NCI-H2081 treated with DMSO at 0.1 percent for 48 hours (cell line): Measurements from ENCODE around the gene CCR8.
"Not testable (repeated sequence)": the region's sequence is repeated elsewhere in the genome, so short reads cannot be mapped to it uniquely, and the experiment has no call there.

Experiments used
- DNase-seq: peaks from one replicate; lab custom pipeline; 2025; lab: John Stamatoyannopoulos, UW

CCR8 gene

DNA sequence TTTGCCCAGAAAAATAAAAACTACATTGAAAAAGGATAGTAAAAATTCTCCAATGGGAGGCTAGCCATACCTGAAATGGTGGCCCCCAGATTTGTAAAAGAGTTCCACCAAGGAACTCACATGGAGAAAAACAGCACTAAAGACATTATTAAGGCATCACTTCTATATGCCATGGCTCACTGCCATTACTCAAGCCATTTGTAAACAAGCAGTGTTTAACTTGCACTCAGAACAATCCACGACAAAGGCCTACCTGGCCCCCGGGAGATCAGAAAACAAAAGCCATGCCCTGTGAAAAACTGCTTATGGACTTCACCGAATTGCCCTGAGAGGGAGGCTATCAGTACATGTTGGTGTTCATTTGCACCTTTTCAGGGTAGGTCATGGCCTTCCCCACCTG is 19.6 kb downstream of the CCR8 start:
- no peak for DNase-seq

DNA sequence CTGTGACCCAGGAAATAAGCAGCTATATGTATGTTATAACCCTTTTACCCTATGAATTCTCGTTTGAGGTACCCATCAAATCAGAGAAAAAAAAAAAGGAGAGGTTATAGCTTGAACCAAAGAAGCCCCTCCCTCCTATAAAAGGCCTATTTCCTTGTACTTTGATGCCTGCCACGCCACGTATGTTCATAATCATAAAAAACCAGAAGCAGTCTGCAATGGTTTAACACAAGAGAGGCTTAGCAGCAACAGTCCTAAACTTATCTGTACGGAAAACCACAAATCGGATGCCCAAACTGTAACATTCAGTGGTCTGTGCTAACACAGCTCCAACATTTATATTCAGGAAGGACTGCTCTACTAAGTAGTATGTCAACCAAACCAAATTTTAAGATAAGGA is 21.2 kb downstream of the CCR8 start:
- no peak for DNase-seq

DNA sequence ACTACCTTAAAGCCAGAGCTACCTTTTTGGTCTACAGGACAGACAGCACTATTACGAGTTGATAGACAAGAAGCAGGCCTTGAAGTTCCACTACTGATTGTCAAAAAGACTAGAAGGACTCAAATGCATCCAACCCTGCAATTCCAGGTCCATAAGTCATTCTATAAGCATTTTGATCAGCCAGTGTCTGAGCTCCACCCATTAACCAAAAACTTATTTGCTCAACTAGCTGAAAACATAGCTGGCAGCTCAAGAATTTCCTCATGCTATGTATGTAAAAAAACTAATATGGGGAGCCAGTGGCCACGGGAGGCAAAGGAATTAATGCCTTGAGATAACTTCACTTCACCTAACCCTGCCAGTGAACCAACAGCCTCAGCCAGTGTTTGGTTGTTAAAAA is 21.6 kb downstream of the CCR8 start:
- not testable (repeated sequence) for DNase-seq

DNA sequence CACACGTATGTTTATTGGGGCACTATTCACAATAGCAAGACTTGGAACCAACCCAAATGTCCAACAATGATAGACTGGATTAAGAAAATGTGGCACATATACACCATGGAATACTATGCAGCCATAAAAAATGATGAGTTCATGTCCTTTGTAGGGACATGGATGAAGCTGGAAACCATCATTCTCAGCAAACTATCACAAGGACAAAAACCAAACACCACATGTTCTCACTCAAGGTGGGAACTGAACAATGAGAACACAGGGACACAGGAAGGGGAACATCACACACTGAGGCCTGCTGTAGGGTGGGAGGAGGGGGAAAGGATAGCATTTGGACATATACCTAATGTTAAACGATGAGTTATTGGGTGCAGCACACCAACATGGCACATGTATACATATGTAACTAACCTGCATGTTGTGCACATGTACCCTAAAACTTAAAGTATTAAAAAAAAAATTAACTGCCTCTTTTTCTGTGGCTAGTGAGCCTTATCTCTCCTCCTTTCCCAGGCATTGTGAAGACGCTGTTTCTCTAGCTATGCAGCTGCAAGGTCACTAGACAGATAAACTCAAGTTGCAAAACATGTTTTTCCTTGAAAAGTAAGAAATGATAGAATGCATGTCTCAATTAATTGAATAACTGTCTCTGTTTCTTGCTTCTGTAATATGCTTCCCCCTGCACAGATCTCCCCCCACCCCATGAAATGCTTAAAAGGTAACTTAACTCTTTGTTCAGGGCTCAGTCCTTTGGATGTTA is 23.8 kb downstream of the CCR8 start:
- not testable (repeated sequence) for DNase-seq

DNA sequence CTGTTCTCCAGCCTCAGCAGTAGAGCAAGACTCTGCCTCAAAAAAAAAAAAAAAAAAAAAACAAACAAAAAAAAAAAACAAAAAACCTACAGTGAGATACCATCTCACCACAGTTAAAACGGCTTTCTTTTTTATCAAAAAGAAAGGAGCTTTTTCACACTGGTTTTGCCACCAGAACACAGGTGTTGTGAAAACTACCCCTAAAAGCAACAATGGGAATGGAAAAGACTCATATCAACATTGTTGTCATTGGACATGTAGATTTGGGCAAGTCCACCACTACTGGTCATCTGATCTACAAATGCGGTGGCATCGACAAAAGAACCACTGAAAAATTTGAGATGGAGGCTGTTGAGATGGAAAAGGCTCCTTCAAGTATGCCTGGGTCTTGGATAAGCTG is 28.8 kb downstream of the CCR8 start:
- DNase-seq: no peak

DNA sequence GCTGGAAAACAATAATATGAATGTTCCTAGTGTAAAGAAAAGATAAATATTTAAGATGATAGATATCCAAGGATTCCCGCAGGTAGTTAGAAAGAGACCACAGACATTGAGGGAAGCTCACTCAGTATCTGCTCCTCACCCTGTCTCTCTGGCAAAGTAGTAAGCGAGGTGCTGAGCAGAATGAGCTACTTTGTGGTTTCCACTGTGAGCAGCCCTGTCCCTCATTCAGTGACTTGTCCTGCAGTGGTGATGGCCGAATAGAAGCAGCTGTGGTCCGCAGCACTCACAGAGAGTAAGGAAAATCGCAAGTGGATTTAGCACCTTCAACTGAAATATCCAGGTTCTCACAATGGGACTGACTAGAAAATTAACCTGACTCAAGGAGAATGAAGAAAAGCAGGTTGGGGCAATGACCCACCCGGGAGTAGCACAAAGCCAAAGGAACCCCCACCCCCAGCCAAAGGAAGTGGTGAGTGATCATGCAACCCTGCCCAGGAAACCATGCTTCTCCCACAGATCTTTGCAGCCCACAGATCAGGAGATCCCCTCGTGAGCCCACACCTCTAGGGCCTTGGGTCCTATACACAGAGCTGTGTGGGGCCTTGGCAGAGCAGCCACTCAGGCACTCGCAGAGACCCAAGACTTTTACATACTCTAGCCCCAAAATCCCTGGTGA is 31.9 kb downstream of the CCR8 start:
- DNase-seq: no peak

DNA sequence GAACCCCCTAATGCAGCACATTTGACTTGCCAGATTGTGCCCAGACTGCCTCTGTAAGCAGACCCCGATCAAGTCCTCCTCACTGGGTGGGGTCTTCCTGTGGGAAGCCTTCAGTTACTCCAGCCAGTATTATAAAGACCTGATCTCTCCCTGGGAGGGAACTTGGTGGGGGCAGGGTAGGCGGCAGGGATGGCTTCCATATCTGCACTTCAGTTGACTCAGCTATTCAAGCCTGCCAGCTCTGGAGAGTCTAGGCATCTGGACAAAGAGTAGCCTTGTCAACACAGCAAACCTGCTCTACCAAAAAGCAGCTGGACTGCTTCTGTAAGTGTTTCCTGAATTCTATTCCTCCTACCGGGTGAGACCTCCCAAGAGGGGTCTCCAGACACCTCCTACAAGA is 32.7 kb downstream of the CCR8 start:
- no peak for DNase-seq

DNA sequence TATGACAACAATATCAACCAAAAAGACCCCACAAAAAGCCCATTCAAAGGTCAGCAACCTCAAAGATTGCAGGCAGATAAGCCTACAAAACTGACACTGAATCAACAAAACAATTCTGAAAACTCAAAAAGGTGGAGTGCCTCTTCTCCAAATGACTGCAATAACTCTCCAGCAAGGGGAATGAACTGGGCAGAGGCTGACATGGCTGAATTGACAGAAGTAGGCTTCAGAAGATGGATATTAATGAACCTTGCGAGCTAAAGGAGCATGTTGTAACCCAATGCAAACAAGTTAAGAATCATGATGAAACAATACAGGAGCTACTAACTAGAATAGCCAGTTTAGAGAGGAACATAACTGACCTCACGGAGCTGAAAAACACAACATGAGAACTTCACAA is 33.3 kb downstream of the CCR8 start:
- DNase-seq: no peak

DNA sequence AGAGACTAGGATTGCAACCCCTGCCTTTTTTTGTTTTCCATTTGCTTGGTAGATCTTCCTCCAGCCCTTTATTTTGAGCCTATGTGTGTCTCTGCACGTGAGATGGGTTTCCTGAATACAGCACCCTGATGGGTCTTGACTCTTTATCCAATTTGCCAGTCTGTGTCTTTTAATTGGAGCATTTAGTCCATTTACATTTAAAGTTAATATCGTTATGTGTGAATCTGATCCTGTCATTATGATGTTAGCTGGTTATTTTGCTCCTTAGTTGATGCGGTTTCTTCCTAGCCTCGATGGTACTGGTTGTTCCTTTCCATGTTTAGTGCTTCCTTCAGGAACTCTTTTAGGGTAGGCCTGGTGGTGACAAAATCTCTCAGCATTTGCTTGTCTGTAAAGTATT is 40.9 kb downstream of the CCR8 start:
- not testable (repeated sequence) for DNase-seq

DNA sequence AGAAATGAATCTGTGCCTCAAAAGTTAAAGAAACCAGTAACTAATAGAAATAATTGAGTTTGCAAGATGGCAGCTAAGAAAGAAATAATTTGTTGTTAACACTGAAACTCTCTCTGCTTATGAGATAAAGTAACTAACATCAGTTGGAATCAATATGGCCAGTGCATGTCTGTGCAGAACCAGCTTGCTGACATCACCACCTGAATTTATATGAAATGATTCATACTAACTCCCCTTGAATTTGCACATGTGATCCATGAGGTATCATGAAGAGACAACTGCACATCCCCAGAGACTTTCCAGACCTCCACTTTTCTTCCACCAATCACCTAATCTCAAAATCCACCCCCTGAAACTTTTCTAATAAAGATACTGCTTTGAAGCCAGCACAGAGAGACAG is 43.3 kb downstream of the CCR8 start:
- no peak for DNase-seq

DNA sequence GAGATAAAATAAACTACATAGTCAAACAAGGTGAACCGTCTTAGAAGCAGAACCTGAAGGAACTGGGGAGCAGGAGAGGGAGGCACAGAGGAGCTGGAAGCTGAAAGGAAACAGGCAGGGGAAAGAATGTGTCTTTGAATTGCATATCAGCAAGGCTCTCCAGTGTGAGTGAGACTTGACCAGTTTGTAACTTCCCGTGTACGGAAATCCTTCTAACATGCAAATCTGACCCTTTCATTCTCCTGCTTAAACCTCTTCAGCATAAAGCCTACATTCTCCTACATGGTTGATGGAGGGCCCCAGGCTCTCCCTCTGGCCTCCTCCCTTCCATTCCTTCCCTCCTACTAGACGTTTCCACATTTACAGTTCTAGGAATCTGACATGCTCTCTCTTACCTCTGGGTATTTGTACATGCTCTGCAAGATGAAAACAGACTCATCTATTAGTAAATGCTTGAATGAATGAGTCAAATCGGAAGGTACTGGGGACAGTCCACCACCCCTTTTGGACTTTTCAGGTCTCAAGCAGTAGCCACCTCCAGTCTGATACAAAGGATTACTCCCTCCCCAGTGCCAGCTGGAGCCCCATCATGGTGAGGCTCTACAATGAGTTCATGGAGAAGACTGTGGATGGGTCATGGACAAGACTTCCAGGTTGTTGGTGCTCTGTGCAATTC is 47.6 kb downstream of the CCR8 start:
- no peak for DNase-seq

DNA sequence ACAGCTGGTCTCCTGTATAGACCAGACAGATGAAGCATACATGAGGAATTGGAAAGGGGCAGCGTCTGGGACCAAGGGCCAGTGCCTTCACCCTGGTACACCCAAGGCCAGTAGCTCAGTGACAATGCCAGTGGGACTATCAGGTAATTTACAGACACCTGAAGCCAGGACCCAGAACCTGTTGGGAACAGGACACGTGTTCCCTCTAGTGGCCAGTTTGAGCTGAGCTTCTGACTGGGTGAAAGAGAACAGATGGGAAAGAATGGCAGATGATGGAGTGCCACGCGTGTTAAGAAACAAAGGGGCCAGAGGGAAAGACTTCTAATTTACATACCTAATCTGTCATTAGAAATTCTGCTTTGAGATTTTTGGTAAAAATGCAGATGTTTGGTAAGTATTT is 48.6 kb downstream of the CCR8 start:
- DNase-seq: no peak

DNA sequence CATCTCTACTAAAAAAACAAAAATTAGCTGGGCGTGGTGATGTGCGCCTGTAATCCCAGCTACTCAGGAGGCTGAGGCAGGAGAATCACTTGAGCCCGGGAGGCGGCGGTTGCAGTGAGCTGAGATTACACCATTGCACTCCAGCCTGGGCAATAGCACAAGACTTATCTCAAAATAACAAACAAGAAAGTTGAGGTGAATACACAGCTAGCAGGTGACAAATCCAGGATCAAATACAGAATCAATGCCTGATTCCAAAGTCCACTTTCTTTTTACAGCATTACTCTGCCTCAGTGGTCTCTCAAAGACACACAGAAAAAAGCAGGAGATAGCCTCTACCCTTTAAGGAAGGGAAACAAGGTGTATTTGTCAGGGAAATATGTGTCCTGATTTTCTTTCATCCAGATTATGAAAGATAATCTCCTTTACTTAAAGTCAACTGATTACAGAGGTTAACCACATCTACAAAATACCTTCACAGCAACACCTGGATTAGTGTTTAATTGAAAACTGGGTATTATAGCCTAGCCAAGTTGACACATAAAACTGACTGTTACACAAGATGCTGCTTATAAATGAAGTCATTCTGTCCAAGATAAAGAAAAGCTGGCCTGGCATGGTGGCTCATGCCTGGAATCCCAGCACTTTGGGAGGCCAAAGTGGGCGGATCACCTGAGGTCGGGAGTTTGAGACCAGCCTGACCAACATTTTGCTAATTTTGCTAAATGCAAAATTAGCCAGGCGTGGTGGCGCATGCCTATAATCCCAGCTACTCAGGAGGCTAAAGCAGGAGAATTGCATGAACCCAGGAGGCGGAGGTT is 49.7 kb downstream of the CCR8 start:
- no peak for DNase-seq

DNA sequence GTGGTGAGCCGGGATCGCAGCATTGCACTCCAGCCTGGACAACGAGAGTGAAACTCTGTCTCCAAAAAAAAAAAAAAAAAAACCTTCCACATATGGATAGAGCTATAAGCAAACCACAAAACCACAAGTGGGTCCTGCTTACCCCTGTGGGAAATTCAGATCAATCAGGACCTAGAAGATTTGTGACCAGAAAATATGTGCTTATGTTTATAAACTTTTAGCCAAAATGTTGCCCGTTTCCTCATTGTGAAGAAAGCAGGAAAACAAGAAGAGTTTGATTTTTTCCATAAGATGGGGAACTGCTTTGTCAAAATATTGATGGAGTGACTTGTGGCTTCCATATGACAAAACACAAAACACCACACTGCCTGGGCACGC is 50.3 kb downstream of the CCR8 start:
- DNase-seq: no peak

DNA sequence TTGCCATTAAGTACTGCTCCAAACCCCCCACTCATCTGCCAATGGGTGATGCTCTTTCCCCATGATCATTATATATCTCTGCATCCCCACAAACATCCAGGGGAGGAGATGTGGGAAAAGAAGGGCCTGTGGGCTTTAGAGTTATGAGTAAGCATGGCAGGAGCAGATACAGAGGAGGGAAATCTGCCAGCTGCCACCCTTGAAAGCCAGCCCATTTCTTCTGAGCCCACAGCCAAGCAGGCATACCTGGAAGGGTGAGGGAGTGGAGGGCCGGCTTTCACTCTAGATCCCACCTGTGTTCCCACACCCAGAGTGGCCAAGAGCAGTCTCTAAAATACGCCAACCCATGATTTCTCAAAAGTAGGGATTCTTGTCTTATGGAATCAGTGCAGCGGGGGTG is 51.9 kb downstream of the CCR8 start:
- DNase-seq: no peak
